ENCODE measurements around the gene FNDC3A.

GRCh38 chr13:49213997-49214916, 238.5 kb downstream of the FNDC3A start:
- TF ChIP-seq CTCF (IDR thresholded peaks at IDR 0.05; ENCODE audit: insufficient read depth, low read length, poor library complexity, severe bottlenecking) (no peak), EZH2phosphoT487 (conservative IDR thresholded peaks at IDR 0.05; ENCODE audit: low read length) (no peak)
